GM12865 (cell line): Measurements from ENCODE around the gene GABRR2.
A peak's percentile ranks its signal among the peaks of the same experiment; 100 is the strongest.

ENCODE experiments used
- DNase-seq: peaks from one replicate; pipeline ENCODE4 v3.0.0; 2010; ENCODE audit warnings: low read depth
- H3K4me3 ChIP-seq: 2 replicates; pipeline ENCODE4 v1.5.1; 2011; ENCODE audit warnings: mild to moderate bottlenecking, low read depth, low read length, control low read depth
- CTCF ChIP-seq: IDR thresholded peaks from 2 replicates; pipeline ENCODE4 v1.5.1; 2011; ENCODE audit warnings: low read length, control low read depth, low read depth, inconsistent platforms; ENCODE audit not compliant: insufficient read depth; ENCODE audit errors: missing control alignments

GABRR2 gene

GRCh38 chr6:89350281-89350966 is 35.3 kb upstream of the GABRR2 start:
- DNase-seq: peak; percentile 60
- no peak for TF ChIP-seq CTCF
- peak overlapping the region; percentile 100 for H3K4me3 ChIP-seq

- no peak for TF ChIP-seq CTCF
- H3K4me3 ChIP-seq: peak overlapping the region; percentile 100
- no peak for DNase-seq
These were observed 33.3 kb upstream of the GABRR2 start for GRCh38 chr6:89348372-89348771.

DNA sequence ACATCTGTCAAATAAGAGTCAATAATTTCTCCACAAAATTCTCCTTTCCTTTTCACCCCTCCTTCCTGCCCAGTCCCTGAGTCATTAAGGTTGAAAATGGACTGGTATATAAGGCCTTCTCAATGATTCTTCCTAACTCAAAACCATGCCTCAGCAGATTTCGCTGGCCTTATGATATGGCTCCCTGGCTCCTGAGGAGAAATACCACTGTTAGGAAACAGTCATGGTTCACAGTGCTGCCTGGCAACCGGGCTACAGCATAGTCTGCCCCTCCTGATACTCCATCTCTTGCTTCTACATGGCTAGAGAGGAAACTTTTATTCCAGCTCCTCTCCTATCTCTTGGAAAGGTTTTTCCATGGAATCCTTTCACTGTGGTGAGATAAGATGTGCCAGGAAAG is 32.7 kb upstream of the GABRR2 start:
- no peak for DNase-seq
- TF ChIP-seq CTCF: no peak
- H3K4me3 ChIP-seq: peak overlapping the region; percentile 8; the same call in 1 of the 2 replicates

DNA sequence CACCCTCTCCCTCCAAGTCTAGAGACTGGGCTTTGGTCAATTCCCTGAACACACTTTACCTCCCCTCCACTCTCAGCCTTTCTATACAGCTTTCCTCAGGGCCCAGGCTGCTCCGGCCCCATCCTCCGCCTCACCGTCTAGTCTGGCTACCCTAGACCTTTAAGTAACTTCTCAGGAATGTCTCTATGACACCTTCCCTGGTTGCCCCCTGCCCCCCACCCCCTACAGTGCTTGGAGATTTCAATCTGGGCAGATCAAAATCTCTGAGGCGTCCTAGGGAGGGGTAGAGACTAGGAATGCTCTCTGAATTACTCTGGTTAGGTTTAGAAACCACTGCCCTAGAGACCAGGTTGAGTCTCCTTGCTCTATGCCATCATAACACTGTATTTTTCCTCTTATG is 31.3 kb upstream of the GABRR2 start:
- H3K4me3 ChIP-seq: no peak overlapping the region
- DNase-seq: no peak
- no peak for TF ChIP-seq CTCF

GRCh38 chr6:89339565-89339964 is 24.5 kb upstream of the GABRR2 start:
- no peak for TF ChIP-seq CTCF
- DNase-seq: no peak

GRCh38 chr6:89335164-89335563 is 20.1 kb upstream of the GABRR2 start:
- no peak for TF ChIP-seq CTCF
- DNase-seq: no peak
- no peak overlapping the region for H3K4me3 ChIP-seq

More at GRCh38 chr6:89339565-89339964, 24.5 kb upstream of the GABRR2 start:
- no peak overlapping the region for H3K4me3 ChIP-seq

- no peak for TF ChIP-seq CTCF
- H3K4me3 ChIP-seq: no peak overlapping the region
- no peak for DNase-seq
These were observed 15.8 kb upstream of the GABRR2 start for GRCh38 chr6:89330910-89331309.
